ENCODE data around the gene PLXNA2.

The PLXNA2 gene

DNA sequence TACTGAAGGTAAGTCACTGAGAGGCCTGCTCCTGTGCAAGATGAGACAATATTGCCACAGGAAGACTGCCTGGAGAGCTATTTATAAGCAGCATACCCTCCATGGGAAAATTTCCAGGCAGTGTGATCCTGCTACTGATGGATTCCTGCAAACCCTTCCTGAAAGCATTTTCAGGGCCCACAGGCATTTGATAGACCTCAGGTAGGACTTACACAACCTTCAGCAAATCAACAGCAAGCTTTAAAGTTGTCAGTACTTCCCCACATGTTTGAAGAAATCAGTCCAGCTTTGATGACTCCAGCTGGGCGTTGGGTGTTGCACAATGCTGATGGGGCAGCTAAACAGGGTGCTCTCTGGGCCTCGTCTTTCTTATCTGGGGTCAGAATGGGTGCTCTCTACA, 108.8 kb downstream of the PLXNA2 start:
- FAIRE-seq: no peak

DNA sequence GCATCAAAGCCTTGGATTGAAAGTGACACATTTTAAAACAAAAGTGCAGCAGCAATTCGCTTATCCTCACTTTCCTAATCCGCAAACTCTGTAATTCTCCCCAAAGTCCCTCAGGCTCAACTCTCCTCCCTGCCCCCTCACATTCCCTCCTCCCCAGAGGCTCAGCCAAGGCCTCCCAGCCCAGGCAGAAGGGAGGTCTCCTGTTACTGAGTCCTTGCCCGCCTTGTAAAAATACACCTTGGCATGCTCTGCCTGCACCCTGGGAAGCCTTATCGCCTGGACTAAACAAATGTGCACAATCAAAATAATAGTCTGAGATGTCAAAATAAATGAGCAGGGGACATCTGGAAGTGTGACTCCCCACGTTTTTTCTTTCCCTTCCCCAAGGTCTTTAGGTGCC, 109.7 kb downstream of the PLXNA2 start:
- FAIRE-seq: no peak

DNA sequence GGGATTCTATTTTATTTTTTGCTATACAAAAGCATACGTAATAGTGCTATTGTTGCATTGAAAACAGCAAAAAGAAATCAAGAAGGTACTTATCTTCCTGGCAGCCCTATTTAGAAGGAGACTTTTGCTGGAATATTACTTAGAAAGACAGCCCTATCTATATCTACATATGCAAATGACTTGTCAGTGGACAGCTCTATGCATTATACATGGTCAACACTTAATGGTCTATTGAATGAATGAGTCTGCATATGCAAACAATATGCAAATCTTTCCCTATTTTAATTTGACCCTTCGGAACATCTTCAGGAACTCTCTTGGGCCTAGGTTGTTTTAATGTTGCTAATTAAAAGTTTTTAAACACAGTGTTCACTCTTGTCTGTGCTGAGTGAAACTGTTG, 110.8 kb downstream of the PLXNA2 start:
- no peak for FAIRE-seq

DNA sequence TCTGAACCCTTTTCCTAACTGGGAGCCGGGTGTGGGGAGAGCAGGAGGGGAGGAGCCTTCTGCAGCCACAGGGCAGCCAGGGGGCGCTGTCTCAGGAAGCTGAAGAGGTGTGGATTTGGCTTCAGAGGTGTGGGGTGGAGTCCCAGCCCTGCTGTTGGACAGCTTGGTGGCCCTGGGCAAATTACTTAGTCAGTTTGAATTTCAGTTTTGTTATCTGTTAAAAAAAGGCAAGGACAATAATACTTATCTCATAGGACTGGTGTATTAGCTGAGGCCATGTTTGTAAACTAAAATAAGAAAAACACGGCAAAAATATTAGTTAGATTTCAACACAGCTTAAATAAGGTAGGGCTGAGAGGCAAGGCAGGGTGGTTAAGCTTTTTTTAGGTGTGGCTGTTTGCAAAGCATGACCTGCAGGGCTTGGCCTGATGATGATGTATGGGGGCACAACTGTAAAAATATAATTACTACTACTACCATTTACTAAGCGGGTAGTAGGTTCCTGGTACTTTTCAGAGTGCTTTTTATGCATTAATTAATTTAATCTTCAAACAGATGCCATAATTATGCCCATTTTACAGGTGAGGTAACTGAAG, 111.8 kb downstream of the PLXNA2 start:
- no peak for FAIRE-seq

DNA sequence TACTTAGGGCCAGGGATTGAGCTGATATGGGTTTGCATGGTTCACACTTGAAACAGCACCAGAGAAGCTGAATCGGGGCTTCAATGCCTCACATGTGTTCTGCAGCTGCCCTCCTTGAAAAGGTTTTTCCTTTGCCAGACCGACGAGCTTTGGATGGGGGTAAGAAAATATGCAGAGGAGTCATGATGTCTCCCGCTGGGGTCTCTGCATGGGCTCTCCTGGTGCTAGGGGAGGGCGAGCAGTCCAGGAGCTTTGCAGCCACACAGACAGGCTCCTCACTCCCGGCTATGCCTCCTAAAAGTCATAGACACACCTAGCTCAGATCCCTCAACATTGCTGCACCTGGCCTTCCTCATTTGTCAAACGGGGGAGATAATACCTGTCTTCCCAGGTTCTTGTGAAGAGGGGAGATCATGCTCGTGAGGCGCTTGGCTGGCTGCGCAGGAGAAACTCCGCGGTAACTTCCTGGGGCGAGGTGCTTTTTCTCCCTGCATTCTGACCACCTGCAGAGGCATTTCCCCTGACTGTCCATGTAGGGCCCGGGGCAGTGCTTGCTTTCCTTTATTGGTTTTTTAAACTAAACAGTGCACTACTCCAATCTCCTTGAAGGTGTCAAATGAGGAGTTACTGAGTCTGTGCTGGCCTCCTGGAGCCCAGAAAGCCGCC, 112.4 kb downstream of the PLXNA2 start:
- no peak for FAIRE-seq

DNA sequence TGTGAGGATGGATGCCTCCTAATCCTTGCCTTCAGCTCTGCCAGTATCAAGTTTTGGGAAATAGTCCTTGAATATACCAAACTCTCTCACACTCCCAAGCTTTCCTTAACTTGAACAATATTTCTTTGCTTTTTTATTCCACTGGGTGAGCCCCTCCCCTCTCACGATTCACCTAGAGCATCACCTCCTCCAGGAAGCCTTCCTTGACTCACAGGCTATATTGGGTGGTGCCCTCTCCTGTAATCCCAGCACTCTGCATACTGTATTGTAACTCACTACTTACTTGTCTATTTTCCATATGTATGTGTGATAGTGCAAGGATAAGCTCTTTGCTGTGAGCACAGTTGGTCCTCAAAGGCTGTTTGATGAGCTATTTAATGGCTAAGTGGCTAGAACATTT, 114.7 kb downstream of the PLXNA2 start:
- no peak for FAIRE-seq

DNA sequence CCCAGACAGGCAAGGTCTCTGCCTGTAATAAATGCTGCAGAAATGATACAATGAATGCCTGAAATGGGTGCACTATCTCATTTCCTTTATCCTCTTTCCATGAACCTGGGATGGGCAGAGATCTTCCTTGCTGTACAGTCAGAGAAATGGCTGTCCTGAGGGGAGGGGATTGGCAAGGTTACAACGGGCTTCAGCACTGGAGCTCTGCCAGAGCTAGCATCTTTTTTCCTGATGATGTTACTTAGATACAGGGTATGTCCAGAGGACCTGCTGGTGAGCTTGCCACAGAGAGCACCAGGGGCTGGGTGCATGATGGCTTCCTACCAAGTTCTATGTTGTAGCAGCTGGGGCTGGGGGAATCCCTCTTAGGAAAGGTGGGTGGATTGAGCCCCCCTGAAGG, 115.1 kb downstream of the PLXNA2 start:
- no peak for FAIRE-seq

DNA sequence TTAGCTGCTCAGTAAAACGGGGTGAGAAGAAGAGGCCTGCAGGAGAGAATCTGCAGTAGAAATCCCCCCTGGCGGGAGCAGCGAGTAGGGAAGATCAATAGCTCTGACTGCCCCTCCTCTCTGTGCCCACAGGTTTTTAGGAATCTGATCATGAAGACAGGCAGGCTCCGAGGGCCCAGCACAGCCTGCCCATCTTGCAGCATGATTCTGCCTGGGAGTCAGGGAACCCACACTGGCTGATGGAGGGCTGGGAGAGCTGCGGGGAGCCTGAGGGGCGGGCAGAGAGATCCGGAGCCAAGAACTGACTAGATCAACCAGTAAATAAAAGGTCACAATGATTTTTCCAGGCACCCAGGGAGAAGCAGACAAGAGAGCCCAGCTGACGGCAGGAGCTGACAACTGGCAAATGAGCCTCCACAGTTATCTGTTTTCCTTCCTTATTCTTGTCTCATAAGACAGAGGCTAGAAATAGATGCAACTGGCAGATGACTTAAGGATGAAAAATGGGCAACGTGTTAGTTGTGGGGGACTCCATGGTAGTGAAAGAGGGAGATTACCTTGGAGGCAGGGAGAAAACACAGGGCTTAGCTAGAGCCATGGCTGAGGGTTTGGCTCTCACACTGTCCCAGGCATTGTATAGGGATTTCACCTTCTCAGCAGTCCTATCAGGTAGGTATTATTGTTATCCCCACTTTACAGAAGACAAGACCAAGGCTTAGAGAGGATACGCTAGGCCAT, 116.2 kb downstream of the PLXNA2 start:
- FAIRE-seq: no peak

DNA sequence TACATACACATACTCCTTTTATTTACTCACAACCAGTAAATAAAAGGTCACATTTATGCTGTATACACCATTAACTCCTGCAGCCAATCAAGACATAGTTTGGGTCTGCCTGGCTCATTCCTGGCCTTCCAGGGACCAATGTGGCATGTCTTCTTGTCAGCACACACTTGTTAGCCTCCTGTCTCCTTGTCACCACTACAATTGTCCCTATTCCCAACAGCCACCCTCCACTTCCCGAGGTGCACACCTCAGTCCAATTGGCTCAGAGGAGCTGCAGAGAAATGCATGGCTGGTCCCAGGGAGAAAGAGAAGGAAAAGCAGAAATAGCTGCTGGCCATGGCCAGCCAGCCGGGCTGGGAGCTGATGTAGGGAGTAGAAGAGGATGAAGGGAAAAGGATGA, 116.9 kb downstream of the PLXNA2 start:
- FAIRE-seq: no peak

DNA sequence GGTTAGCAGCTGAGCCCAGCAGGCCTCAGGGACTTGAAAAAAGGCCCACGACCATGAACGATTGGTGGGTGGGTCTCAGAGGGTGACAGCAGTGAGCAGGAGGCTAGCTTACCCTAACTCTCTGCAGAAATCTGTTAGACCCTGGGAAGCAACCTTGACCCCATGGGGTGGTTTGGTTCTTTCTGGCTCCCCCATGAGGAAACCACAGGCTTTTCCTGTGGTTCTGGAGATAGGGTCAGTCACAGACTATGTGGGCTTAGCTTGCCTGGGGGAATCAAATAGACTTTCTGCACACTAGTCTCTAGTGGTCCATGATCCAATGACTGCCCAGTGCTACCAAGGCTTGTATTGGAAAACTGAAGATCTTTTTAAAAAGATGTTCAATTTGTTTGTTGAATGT, 118.1 kb downstream of the PLXNA2 start:
- no peak for FAIRE-seq

DNA sequence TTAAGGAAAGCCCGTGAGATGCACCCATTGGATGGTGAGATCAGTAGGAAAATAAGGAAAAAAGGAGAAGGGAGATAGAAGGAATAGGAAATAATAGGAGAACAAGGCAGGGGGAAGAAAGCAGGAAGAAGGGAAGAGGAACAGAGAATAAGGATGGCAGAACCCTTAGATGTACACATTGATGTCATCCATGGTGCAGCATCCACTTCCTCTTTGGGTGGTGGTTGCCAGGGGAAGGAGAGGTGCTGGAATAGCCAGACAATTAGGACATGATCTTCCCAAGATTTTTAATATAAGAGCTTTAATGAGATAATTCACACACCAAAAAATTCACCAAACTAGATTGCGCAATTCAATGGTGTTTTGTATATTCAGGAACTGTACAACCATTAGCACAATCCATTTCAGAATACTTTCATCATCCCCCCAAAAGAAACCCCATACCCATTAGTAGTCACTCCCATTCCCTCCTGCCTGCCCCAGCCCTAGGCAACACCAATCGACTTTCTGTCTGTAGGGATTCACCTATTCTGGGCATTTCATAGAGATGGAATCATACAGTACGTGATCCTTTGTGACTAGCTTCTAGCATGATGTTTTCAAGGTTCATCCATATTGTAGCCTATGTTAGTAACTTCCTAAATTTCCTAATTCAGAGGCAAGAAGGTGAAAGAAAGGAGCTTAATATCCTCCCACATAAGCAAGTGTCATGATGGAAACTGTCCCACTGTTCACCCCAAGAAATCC, 121.4 kb downstream of the PLXNA2 start:
- FAIRE-seq: no peak

DNA sequence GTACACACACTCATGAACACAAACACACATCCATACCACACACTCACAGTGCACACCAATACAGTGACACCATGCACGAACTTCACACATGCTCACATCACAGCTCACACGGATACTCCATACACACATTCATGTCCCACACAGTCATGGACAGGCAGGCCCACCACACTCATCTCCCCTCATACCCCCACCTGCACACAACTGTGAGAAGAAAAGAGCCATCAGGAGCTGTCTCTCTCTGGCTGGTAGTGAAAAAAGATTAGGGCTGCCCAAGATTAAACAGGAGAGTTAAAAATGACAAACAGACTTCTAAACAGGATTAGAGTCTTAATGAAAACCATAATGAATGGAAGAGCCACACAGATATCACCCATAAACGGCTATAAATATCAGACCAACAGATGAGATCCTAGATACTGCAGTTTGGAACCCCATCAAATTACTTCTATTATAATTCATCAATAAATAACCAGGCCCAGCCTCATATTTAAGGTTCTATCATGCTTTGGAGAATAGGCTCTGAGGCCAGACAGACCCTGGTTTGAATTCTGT, 122.3 kb downstream of the PLXNA2 start:
- no peak for FAIRE-seq

DNA sequence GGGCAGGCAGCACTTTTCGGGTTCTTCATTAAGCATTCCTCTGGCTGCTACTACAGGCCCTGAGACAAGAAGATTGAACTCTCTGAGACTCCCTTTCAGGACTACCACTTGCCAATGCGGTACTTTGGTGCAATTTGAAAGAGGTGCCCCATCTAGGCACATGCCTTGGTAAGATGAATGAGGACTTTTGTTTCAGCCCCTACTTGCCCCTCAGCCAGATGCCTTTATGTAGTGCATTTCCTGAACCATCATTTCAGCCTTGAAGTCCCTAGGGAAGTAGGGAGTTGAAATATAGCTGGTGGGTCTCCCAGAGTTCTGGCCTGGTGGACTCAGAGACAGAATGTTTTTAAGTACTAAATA, 123.8 kb downstream of the PLXNA2 start:
- FAIRE-seq: no peak

DNA sequence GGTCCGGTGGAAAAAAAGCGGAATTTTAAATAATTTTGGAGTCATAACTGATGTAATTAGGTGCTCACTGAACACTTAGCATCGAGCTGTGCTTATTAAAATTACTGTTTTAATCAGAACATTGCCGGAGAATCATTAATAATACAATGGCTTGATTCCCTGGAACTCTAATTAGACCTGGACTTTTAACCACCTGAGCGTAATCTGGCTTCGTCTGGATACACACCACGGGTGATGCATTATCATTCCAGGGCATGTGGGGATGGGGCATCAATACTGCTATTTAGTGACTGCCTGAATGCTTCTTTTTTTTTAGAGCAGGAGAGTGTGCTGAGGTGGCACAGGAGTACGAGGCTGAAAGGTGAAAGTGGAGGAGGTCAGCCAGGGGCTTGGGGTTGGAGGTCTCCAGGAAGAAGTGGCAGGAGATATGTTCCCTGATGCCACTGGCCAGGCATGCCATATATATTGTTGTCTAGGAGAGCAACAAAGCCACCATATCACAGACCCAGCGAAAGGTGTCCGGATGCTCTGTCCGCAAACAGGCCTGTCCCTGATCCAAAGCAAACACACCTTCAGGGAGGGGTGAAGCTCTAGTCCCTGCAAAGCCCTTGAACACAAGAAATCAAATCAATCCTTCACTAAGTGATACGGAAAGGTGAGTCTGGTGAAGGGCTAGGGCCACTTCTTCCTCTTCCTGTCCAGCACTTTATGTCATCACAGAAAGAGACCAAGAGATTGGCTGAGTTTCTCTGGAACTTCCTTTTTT, 125.2 kb downstream of the PLXNA2 start:
- FAIRE-seq: no peak

DNA sequence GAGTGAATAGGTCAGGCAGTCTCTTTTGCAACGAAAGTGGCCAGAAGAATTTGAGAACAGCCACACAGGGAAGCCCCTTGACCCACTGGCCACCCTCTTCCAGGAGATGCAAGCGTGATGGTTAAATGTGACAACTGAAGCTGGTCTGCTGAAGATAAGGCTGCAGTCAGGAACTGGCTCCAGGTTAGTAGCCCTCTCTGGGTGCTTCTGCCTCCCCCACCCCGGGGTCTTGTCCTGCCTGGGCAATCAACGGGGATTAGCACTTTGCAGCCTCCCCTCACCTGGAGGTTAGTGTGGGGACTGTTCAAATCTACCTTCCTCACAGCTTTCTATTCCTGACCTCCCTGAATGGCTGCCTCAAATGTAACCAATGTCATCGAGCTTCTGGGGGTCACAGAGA, 125.9 kb downstream of the PLXNA2 start:
- FAIRE-seq: no peak

DNA sequence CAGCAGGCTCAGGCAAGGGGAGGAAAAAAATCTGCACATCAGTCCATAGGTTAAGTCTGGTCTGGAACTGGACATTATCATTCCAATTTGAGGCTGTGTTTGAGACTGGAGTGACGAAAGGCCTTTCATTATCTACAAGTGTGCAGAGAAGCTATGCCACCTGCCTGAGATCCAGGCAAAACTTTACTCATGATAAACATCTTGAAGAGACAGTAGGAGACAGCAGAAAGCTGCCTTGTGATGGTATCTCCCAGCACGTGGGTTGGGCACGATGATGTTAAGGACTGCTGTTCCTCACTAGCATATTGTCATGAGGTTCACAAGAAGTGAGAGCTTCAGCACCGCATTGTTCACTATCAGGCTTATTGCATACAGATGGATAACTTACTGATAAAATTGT, 126.4 kb downstream of the PLXNA2 start:
- FAIRE-seq: no peak

DNA sequence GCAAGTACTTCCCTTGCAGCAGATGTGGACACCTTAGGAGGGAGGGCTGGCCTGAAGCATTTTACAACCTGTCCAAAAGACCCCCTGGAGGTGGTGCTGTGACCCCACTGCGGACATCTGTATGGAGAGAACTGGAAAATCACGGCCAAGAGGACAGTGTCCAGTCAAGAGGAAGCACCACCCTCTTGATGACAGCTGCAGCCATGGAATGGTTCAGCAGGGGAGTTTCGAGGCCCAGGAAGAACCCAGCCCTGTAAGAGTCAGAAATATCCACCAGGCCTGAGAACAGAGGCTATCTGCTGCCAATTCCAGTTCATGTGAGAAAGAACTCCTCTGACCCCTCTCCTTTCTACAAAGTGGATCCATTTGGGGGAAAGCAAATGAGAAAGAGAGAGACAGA, 126.8 kb downstream of the PLXNA2 start:
- FAIRE-seq: no peak

DNA sequence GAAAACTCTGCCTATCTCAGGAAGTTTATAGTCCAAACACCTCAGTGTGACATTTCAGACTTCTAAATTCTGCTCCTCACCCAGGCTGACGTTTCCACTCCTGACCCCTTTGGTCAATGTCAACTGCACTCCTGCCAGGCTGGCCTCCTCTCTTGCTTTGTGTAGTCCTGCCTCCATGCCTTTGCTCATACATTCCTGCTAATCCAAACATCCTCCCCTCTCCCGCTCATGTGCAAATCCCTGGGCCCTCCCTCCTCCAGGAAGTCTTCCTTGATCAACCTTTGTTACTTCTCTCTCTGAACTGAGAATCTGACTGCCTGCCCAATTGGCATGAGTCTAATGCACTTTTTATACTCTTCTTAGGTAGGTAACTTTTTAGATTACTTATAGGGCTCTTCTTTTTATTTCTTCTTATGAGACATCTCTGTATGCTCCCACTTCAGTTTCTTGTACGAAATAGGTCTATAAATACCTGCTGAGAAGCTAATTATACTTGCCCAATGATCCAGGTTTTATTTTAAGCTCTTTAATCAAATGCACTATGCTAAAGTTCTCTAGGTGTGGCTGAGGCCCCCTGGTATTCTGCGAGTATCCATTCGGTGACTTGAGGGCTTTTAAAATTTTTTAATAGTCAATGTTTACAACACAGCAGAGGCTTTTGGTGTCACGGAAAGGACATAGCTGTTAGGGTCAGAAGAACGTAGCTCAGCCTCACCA, 128.1 kb downstream of the PLXNA2 start:
- no peak for FAIRE-seq

DNA sequence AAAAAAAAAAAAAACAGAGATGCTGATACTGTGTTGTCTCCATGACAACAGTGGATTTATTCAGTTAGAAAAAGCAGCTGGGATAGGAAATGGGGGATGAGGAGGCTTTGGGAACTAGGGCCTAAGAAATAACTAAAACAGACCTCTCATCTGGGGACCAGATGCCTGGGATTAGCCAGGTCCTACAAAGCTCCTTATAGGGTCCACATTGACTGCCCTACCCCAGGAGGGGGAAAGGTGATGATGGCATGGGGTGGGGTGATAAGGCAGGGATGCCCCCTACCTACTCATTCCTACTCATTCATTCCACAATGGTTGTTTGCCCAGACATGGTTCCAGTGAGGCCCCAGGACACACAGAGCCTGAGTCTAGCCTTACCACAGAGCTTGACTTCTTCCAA, 131.2 kb downstream of the PLXNA2 start:
- no peak for FAIRE-seq

DNA sequence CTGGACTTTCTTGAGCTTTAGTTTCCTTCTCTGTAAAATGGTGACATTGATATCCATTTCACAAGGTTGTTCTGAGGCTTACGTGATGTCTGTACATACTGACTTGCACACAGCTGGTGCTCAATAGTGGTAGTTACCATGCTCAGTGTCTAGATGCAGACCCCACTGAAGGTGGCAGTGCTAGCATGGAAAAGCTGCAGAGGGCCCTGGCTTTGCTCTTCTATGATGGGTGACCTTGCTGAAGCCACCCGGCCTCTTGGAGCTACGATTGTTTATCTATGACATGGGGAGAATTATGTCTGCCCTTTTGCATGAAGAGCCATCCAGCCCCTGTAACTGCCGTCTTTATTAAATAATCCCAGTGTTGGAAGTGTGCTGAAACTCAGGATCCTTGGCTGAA, 131.8 kb downstream of the PLXNA2 start:
- no peak for FAIRE-seq

DNA sequence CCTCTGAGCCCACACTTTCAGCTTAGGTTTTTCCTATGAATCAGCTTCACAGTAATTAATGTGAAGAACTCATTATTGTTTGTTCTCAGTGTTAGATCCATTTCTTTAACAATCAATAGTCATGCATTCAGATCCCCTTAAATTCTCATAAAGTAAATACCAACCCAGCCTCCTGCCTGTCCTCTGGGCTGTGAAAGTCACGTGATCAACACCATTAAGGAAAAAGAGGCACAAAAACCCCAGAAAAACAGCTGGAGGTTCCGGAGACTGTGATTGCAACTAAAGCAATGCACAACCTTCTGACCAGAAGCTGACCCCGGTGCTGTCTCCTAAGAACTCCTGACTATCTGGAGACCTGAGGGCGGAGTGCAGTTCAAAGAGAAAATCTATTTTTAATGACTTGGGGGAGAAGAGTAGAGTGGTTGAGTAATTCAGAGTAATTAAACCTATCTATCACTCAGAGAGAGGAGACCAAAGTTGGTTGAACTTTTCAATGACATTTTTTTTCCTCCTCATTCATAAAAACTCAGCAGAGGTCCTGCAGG, 132.5 kb downstream of the PLXNA2 start:
- no peak for FAIRE-seq

DNA sequence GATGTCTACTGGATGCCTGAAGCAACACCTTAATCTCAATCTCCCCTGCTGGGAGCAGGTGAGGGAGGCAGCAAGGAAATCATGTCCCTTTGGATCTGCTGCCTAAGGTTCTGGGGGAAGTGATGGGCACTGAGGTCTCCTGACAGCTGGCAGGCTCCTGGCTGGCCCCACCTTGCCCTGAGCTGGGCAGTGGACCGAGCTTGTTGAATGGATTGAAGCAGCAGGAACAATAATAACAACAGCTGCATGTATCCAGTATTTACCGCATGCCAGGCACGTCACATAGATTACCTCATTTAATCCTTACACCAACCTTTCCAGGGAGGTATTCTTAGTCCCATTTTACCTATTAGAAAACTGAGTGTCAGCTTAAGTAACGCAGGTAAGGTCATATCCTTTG, 133.9 kb downstream of the PLXNA2 start:
- no peak for FAIRE-seq

Data from TTC549 (cell line).